GM18951 (cell line): ENCODE results near the gene TOX2.

Source experiments
- POLR2A ChIP-seq: IDR thresholded peaks from 4 replicates; pipeline ENCODE4 v1.6.1; 2011; ENCODE audit warnings: mild to moderate bottlenecking; ENCODE audit not compliant: insufficient read length, insufficient read depth; ENCODE audit errors: extremely low read depth
- in situ Hi-C: fragments of 300-500 bp; cut with MboI; formaldehyde crosslinking; loops from one replicate; pipeline ENCODE4 v1.12.0; 2022; ENCODE audit warnings: low sequenced_read_pairs, mixed read lengths, inconsistent platforms; ENCODE audit not compliant: unreplicated experiment

Gene TOX2

GRCh38 chr20:44003609-44004008 lies 89.0 kb downstream of the TOX2 start:
- no peak for TF ChIP-seq POLR2A
- in situ Hi-C loops: no loop called here

GRCh38 chr20:44004306-44004915 lies 89.8 kb downstream of the TOX2 start:
- TF ChIP-seq POLR2A: no peak
- in situ Hi-C loops: no loop called here

GRCh38 chr20:44005661-44006060 lies 91.0 kb downstream of the TOX2 start:
- in situ Hi-C loops: no loop called here
- no peak for TF ChIP-seq POLR2A

GRCh38 chr20:44006126-44006525 lies 91.5 kb downstream of the TOX2 start:
- no peak for TF ChIP-seq POLR2A
- in situ Hi-C loops: no loop called here

GRCh38 chr20:44006578-44006977 lies 91.9 kb downstream of the TOX2 start:
- in situ Hi-C loops: no loop called here
- no peak for TF ChIP-seq POLR2A

GRCh38 chr20:44008806-44009678 lies 94.4 kb downstream of the TOX2 start:
- no peak for TF ChIP-seq POLR2A
- in situ Hi-C loops: no loop called here

- TF ChIP-seq POLR2A: no peak
- in situ Hi-C loops: no loop called here
These were observed 95.0 kb downstream of the TOX2 start for GRCh38 chr20:44009679-44009992.

GRCh38 chr20:44010162-44010704 lies 95.6 kb downstream of the TOX2 start:
- no peak for TF ChIP-seq POLR2A
- in situ Hi-C loops: no loop called here

GRCh38 chr20:44011251-44011940 lies 96.7 kb downstream of the TOX2 start:
- in situ Hi-C loops: no loop called here
- TF ChIP-seq POLR2A: no peak

- in situ Hi-C loops: no loop called here
- no peak for TF ChIP-seq POLR2A
These were observed 98.0 kb downstream of the TOX2 start for GRCh38 chr20:44012466-44013226.

GRCh38 chr20:44014807-44015732 lies 100.4 kb downstream of the TOX2 start:
- TF ChIP-seq POLR2A: no peak
- in situ Hi-C loops: no loop called here

GRCh38 chr20:44015733-44016103 lies 101.1 kb downstream of the TOX2 start:
- no peak for TF ChIP-seq POLR2A

GRCh38 chr20:44016525-44016924 lies 101.9 kb downstream of the TOX2 start:
- TF ChIP-seq POLR2A: no peak
- in situ Hi-C loops: no loop called here

More at GRCh38 chr20:44015733-44016103, 101.1 kb downstream of the TOX2 start:
- in situ Hi-C loops: no loop called here
